Body of pancreas (tissue), 4 donors: ENCODE results near the gene ILF3.

Source experiments
- POLR2A ChIP-seq, 3 donors: fragments of 450-650 bp; IDR thresholded peaks; one replicate each; pipeline ENCODE4 v1.6.1; 2016; ENCODE audit warnings: antibody characterized with exemption in 3 of 3, mild to moderate bottlenecking in 2 of 3
- TF ChIP-seq, protein P1 (sequence below), 7 experiments: fragments of 450-650 bp in 4 of 7; fragments of 200-600 bp in 3 of 7; sonication (generic) in 3 of 7; IDR thresholded peaks; one replicate each; pipeline ENCODE4 v1.5.1; 2016 to 2019; ENCODE audit warnings: antibody characterized with exemption in 7 of 7

DNA sequence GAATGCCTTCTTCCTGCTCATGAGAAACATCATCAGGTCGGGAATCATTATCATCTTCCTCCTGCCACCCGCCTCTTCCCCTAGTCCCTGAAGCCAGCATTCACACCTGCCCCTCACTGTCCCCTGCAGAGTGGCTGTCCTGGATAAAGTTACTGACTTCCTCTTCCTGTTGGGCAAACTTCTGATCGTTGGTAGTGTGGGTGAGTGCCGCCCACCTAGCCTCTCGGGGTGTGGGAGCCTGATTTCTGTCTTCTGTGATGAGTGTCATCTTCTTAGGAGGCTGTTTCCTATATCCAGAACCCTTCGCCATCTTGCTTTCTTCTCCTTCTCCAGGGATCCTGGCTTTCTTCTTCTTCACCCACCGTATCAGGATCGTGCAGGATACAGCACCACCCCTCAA lies 16.3 kb upstream of the ILF3 start:
- TF ChIP-seq, protein P1, sequence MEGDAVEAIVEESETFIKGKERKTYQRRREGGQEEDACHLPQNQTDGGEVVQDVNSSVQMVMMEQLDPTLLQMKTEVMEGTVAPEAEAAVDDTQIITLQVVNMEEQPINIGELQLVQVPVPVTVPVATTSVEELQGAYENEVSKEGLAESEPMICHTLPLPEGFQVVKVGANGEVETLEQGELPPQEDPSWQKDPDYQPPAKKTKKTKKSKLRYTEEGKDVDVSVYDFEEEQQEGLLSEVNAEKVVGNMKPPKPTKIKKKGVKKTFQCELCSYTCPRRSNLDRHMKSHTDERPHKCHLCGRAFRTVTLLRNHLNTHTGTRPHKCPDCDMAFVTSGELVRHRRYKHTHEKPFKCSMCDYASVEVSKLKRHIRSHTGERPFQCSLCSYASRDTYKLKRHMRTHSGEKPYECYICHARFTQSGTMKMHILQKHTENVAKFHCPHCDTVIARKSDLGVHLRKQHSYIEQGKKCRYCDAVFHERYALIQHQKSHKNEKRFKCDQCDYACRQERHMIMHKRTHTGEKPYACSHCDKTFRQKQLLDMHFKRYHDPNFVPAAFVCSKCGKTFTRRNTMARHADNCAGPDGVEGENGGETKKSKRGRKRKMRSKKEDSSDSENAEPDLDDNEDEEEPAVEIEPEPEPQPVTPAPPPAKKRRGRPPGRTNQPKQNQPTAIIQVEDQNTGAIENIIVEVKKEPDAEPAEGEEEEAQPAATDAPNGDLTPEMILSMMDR (IDR thresholded peaks at IDR 0.05), result no peak
- no peak for TF ChIP-seq POLR2A (IDR thresholded peaks at IDR 0.05)
